Measurements from ENCODE around the gene MAFF.
"Not testable (repeated sequence)": the region's sequence is repeated elsewhere in the genome, so short reads cannot be mapped to it uniquely, and the experiment has no call there.

The MAFF gene

GRCh38 chr22:38172832-38173640 is 28.8 kb upstream of the MAFF start:
- peak overlapping the region; percentile 98 for H3K27ac ChIP-seq
- ChIA-PET CTCF (interaction anchor here (0.7 kb wide), 1 partner anchor 366 kb away, joined by 3 read pairs; no protein-coding TSS in a partner anchor), POLR2A (ENCODE audit: low non-redundant PET) (no interaction called here)
- no peak for DNase-seq (ENCODE audit: low spot score)
- no peak for TF ChIP-seq CTCF (conservative IDR thresholded peaks at IDR 0.05; ENCODE audit: low read depth)

GRCh38 chr22:38173641-38173906 is 28.2 kb upstream of the MAFF start:
- TF ChIP-seq CTCF (conservative IDR thresholded peaks at IDR 0.05; ENCODE audit: low read depth) = no peak
- no peak for DNase-seq (ENCODE audit: low spot score)
- ChIA-PET CTCF (no interaction called here), POLR2A (ENCODE audit: low non-redundant PET) (no interaction called here)
- H3K27ac ChIP-seq = peak overlapping the region; percentile 98

- no peak for TF ChIP-seq CTCF (conservative IDR thresholded peaks at IDR 0.05; ENCODE audit: low read depth)
- ChIA-PET CTCF (no interaction called here), POLR2A (ENCODE audit: low non-redundant PET) (no interaction called here)
- no peak for DNase-seq (ENCODE audit: low spot score)
- H3K27ac ChIP-seq = peak overlapping the region; percentile 90; the same call in 1 of the 2 replicates
Measured at GRCh38 chr22:38174626-38175025, 27.2 kb upstream of the MAFF start.

GRCh38 chr22:38175206-38176118 is 26.3 kb upstream of the MAFF start:
- POLR2A ChIA-PET (ENCODE audit: low non-redundant PET) = no interaction called here
- no peak for DNase-seq (ENCODE audit: low spot score)
- no peak for TF ChIP-seq CTCF (conservative IDR thresholded peaks at IDR 0.05; ENCODE audit: low read depth)
- H3K27ac ChIP-seq = peak overlapping the region; percentile 90
- CTCF ChIA-PET = no interaction called here

- POLR2A ChIA-PET (ENCODE audit: low non-redundant PET) = no interaction called here
- no peak for TF ChIP-seq CTCF (conservative IDR thresholded peaks at IDR 0.05; ENCODE audit: low read depth)
- CTCF ChIA-PET = no interaction called here
- no peak for DNase-seq (ENCODE audit: low spot score)
- peak overlapping the region; percentile 90 for H3K27ac ChIP-seq
Measured at GRCh38 chr22:38176170-38176741, 25.5 kb upstream of the MAFF start.

GRCh38 chr22:38177044-38177443 is 24.8 kb upstream of the MAFF start:
- ChIA-PET CTCF (no interaction called here), POLR2A (ENCODE audit: low non-redundant PET) (no interaction called here)
- peak overlapping the region; percentile 90 for H3K27ac ChIP-seq
- no peak for TF ChIP-seq CTCF (conservative IDR thresholded peaks at IDR 0.05; ENCODE audit: low read depth)
- no peak for DNase-seq (ENCODE audit: low spot score)

- peak overlapping the region; percentile 90 for H3K27ac ChIP-seq
- CTCF ChIA-PET; DNase-seq (ENCODE audit: low spot score); POLR2A ChIA-PET (ENCODE audit: low non-redundant PET): not testable (repeated sequence)
Measured at GRCh38 chr22:38177571-38177925, 24.2 kb upstream of the MAFF start.
